Peyer's patch (tissue), 4 donors: ENCODE results near the gene PLEKHA6. TPM values are rescaled to one million over a fixed set of nuclear protein-coding genes. Genes with fewer than 3 reads are reported as not detected.
A peak's percentile ranks its signal among the peaks of the same experiment; 100 is the strongest.

Experiments used
- DNase-seq, 3 donors: peaks; one replicate each; pipeline ENCODE4 v3.0.0-alpha.2; 2017 to 2019
- H3K27ac ChIP-seq, 4 donors: fragments of 200-600 bp; sonication (generic); one replicate each; pipeline ENCODE4 v1.5.1; 2016 to 2019
- H3K27me3 ChIP-seq, 2 donors: fragments of 200-600 bp; sonication (generic); one replicate each; pipeline ENCODE4 v1.5.1; 2019
- H3K36me3 ChIP-seq, 3 donors: fragments of 200-600 bp; sonication (generic); one replicate each; pipeline ENCODE4 v1.5.1; 2016 to 2019
- H3K4me1 ChIP-seq, 4 donors: fragments of 200-600 bp; sonication (generic); one replicate each; pipeline ENCODE4 v1.5.1; 2016 to 2019
- H3K4me3 ChIP-seq, 4 donors: fragments of 200-600 bp; sonication (generic); 1 replicate in 3 of 4; 2 replicates in 1 of 4; pipeline ENCODE4 v1.5.1; 2016 to 2019; ENCODE audit warnings: mild to moderate bottlenecking in 1 of 4
- H3K9me3 ChIP-seq, 4 donors: fragments of 200-600 bp; sonication (generic); one replicate each; pipeline ENCODE4 v1.5.1; 2016 to 2019; ENCODE audit warnings: mild to moderate bottlenecking in 1 of 4
- POLR2A ChIP-seq, 2 donors: fragments of 450-650 bp; IDR thresholded peaks; one replicate each; pipeline ENCODE4 v1.5.1; 2017; ENCODE audit warnings: antibody characterized with exemption in 2 of 2, mild to moderate bottlenecking in 2 of 2, moderate library complexity in 2 of 2
- total RNA-seq, 4 donors: library from RNA; depleted of rRNA; stranded (reverse); fragments of >200 nt; gene quantifications; one replicate each; pipeline ENCODE4 v1.1.0, GENCODE V29; 2016
- TF ChIP-seq, protein P1 (sequence below), 6 experiments: fragments of 450-650 bp in 4 of 6; fragments of 200-600 bp in 2 of 6; sonication (generic) in 1 of 6; IDR thresholded peaks; one replicate each; pipeline ENCODE4 v1.5.1; 2017 to 2019; ENCODE audit warnings: antibody characterized with exemption in 6 of 6, mild to moderate bottlenecking in 3 of 6, moderate library complexity in 1 of 6

PLEKHA6 gene
- total RNA-seq, 4 donors from 2014 or later, result 57.3 to 91.6 (median 70.2) TPM

DNA sequence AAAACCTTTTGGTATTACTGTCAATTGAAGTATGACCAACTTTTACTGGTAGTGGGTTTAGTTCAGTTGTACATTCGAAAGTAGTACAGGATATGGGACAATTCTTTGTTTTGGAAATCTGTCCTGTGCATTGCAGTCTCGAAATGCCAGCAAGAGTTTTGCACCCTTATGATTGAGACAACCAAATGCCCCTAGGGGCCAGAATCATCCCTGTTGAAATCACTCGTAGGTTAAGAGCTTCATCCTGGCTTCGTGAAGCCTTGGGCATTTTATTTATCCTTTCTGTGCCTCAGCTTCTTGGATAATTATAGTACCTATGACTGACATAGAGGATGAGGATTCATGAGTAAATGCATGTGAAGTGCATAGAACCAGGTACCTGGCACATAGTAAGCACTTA lies 143.5 kb downstream of the PLEKHA6 start:
- H3K4me3 ChIP-seq, result no peak overlapping the region
- no peak for DNase-seq
- no peaks in the 10 kb centered on the region for H3K9me3 ChIP-seq
- H3K36me3 ChIP-seq, result peaks cover 0 to 5% (median 0%) of the 10 kb centered on the region in 3 donors
- no peaks in the 10 kb centered on the region for H3K27me3 ChIP-seq
- no peak overlapping the region for H3K27ac ChIP-seq
- H3K4me1 ChIP-seq, result no peaks in the 10 kb centered on the region
- no peak for TF ChIP-seq POLR2A (IDR thresholded peaks at IDR 0.05)
- TF ChIP-seq, protein P1, sequence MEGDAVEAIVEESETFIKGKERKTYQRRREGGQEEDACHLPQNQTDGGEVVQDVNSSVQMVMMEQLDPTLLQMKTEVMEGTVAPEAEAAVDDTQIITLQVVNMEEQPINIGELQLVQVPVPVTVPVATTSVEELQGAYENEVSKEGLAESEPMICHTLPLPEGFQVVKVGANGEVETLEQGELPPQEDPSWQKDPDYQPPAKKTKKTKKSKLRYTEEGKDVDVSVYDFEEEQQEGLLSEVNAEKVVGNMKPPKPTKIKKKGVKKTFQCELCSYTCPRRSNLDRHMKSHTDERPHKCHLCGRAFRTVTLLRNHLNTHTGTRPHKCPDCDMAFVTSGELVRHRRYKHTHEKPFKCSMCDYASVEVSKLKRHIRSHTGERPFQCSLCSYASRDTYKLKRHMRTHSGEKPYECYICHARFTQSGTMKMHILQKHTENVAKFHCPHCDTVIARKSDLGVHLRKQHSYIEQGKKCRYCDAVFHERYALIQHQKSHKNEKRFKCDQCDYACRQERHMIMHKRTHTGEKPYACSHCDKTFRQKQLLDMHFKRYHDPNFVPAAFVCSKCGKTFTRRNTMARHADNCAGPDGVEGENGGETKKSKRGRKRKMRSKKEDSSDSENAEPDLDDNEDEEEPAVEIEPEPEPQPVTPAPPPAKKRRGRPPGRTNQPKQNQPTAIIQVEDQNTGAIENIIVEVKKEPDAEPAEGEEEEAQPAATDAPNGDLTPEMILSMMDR (IDR thresholded peaks at IDR 0.05), result no peak

- Histone ChIP-seq H3K27ac (peak within 1 kb of the TSS in 3 of 4 donors; percentile 52 to 77 (median 62)), H3K9me3 (no peaks in the 10 kb centered on the region), H3K4me3 (peak within 1 kb of the TSS in 3 of 4 donors; percentile 22 to 65 (median 54)), H3K36me3 (no peaks in the 10 kb centered on the region), H3K27me3 (no peaks in the 10 kb centered on the region), H3K4me1 (no peaks in the 10 kb centered on the region)
- DNase-seq, result peak in 2 of 3 donors; percentile 90 to 96
- TF ChIP-seq, protein P1 (IDR thresholded peaks at IDR 0.05), result peak in 4 of 6 experiments; percentile 40 to 77 (median 75)
- TF ChIP-seq POLR2A (IDR thresholded peaks at IDR 0.05), result peak; percentile 37 to 79
These were observed 145.8 kb downstream of the PLEKHA6 start, which contains the start of gene GOLT1A for GRCh38 chr1:204213668-204214662. Gene GOLT1A (minus strand): TSS chr1:204213988. CDS start chr1:204213906, 82 bp downstream.

- H3K27me3 ChIP-seq, result no peaks in the 10 kb centered on the region
- H3K9me3 ChIP-seq, result no peaks in the 10 kb centered on the region
- no peaks in the 10 kb centered on the region for H3K4me1 ChIP-seq
- H3K4me3 ChIP-seq, result peak overlapping the region in 2 of 4 donors; percentile 54 to 65
- no peak overlapping the region for H3K27ac ChIP-seq
- DNase-seq, result no peak
- TF ChIP-seq, protein P1 (IDR thresholded peaks at IDR 0.05), result no peak
- TF ChIP-seq POLR2A (IDR thresholded peaks at IDR 0.05), result no peak
- H3K36me3 ChIP-seq, result no peaks in the 10 kb centered on the region
These were observed 147.0 kb downstream of the PLEKHA6 start for GRCh38 chr1:204212715-204213114.

GRCh38 chr1:204211046-204211445 lies 148.7 kb downstream of the PLEKHA6 start:
- no peak for DNase-seq
- H3K36me3 ChIP-seq, result no peaks in the 10 kb centered on the region
- TF ChIP-seq, protein P1 (IDR thresholded peaks at IDR 0.05), result no peak
- no peak for TF ChIP-seq POLR2A (IDR thresholded peaks at IDR 0.05)

DNA sequence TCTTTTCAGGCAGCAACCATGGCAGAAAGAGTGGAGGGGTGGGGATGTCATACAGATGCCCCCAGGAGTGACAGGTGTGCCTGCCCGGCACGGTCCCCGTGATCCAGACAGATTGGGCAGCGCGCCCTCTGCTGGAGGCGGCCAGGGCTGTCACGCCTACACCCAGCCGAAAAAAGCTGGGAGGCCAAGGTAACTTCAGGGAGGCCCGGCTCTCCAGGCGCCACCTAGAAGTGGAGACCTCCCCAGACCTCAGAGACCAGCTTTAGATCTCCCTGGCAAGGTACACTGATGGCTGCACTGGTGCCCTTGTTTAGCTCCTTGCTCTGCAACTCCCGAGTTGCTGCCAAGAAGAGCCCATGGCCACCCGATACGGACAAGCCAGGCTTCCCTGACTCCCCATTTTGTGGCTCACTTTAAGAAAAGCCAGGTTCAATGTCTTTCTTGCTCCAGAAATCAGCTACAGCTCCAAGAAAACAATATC lies 152.6 kb downstream of the PLEKHA6 start:
- Histone ChIP-seq H3K27ac (no peak overlapping the region), H3K4me3 (peak overlapping the region in 1 of 4 donors; percentile 14), H3K36me3 (no peaks in the 10 kb centered on the region), H3K27me3 (no peaks in the 10 kb centered on the region), H3K9me3 (no peaks in the 10 kb centered on the region), H3K4me1 (no peaks in the 10 kb centered on the region)
- no peak for TF ChIP-seq POLR2A (IDR thresholded peaks at IDR 0.05)
- TF ChIP-seq, protein P1 (IDR thresholded peaks at IDR 0.05), result peak; percentile 55 to 85 (median 76)
- DNase-seq, result peak; percentile 51 to 80 (median 79)

More at GRCh38 chr1:204211046-204211445, 148.7 kb downstream of the PLEKHA6 start:
- H3K9me3 ChIP-seq, result no peaks in the 10 kb centered on the region
- no peak overlapping the region for H3K27ac ChIP-seq
- no peak overlapping the region for H3K4me3 ChIP-seq
- H3K27me3 ChIP-seq, result no peaks in the 10 kb centered on the region
- no peaks in the 10 kb centered on the region for H3K4me1 ChIP-seq
